ENCODE data around the gene DLG2. TPM values are rescaled to one million over a fixed set of nuclear protein-coding genes. Genes with fewer than 3 reads are reported as not detected.

The DLG2 gene
- total and polyA plus RNA-seq, 7 donors, result 0.23 to 5.3 (median 3.4) TPM

DNA sequence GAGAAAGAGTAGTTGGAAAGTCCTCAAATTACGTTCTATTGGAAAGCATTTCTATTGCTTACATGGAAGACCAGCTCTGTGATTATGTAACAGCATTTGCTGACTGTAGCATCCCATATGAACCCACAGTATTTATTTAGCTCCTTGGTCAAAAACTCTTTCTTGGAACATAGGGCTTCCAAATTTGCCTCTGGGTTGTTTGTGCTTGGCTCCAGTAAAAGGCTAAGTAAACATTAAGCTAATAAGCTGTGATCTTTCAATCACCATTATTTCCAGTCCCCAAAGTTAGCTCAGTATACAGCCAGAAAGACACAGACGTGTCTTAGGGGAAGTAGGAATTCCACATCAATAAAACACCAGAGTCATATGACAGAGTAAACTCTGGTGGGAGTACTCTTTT lies 668.8 kb downstream of the DLG2 start:
- 56 to 61% (median 60%) methylated on average over 2 of the region's 2 CpGs for WGBS, 3 donors
- intact Hi-C loops (cut with DNase I), result no loop called here
- ATAC-seq (no peak), DNase-seq (no peak)
- H3K4me1 ChIP-seq, result no peaks in the 10 kb centered on the region
- H3K9me3 ChIP-seq, result no peaks in the 10 kb centered on the region
- no peak overlapping the region for H3K4me3 ChIP-seq
- TF ChIP-seq, protein P1, sequence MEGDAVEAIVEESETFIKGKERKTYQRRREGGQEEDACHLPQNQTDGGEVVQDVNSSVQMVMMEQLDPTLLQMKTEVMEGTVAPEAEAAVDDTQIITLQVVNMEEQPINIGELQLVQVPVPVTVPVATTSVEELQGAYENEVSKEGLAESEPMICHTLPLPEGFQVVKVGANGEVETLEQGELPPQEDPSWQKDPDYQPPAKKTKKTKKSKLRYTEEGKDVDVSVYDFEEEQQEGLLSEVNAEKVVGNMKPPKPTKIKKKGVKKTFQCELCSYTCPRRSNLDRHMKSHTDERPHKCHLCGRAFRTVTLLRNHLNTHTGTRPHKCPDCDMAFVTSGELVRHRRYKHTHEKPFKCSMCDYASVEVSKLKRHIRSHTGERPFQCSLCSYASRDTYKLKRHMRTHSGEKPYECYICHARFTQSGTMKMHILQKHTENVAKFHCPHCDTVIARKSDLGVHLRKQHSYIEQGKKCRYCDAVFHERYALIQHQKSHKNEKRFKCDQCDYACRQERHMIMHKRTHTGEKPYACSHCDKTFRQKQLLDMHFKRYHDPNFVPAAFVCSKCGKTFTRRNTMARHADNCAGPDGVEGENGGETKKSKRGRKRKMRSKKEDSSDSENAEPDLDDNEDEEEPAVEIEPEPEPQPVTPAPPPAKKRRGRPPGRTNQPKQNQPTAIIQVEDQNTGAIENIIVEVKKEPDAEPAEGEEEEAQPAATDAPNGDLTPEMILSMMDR (IDR thresholded peaks at IDR 0.05), result no peak
- H3K27ac ChIP-seq, result no peak overlapping the region
- H3K27me3 ChIP-seq (ENCODE audit: insufficient read depth in 3 of 3, low read length in 2 of 3), result no peaks in the 10 kb centered on the region
- H3K36me3 ChIP-seq (ENCODE audit: insufficient read depth in 1 of 2, low read depth in 1 of 2), result no peaks in the 10 kb centered on the region

DNA sequence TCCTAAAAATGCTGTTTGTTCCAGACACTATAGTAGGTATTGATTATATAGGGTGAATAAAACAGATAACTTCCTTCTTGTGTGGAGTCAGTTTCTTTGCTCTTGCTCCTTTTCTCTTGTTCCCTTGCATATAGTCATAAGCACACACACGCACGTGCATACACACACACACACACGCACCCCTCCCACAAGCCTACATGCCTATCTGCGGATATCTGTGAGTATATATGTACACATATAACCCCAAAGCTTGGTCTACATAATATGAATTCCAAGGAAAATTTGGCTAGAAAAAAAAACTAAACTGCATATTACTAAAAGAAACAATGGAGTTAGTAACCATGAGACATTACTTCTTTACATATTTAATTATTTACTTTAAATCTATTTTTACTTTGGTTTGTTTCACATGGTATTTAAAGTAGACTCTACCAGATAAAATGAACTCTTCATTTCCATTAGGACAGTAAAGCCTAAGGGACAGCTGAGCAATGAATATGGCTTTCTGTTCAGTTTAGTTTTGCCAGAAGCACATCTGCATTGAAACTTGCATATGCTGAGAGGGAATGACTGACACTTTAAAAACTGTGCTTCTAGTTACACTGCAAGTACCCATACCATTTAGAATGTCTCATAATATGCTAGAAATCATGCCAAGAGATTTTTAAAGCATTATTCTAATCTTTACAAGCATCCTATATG lies 676.4 kb downstream of the DLG2 start:
- H3K36me3 ChIP-seq (ENCODE audit: insufficient read depth in 1 of 2, low read depth in 1 of 2), result no peaks in the 10 kb centered on the region
- DNase-seq (no peak), ATAC-seq (no peak)
- H3K27me3 ChIP-seq (ENCODE audit: insufficient read depth in 3 of 3, low read length in 2 of 3), result no peaks in the 10 kb centered on the region
- H3K4me3 ChIP-seq, result no peak overlapping the region
- TF ChIP-seq, protein P1 (IDR thresholded peaks at IDR 0.05), result no peak
- no peaks in the 10 kb centered on the region for H3K4me1 ChIP-seq
- 86 to 94% (median 90%) methylated on average over 4 of the region's 4 CpGs for WGBS, 3 donors
- H3K27ac ChIP-seq, result no peak overlapping the region
- H3K9me3 ChIP-seq, result no peaks in the 10 kb centered on the region
- intact Hi-C loops (cut with DNase I), result no loop called here

DNA sequence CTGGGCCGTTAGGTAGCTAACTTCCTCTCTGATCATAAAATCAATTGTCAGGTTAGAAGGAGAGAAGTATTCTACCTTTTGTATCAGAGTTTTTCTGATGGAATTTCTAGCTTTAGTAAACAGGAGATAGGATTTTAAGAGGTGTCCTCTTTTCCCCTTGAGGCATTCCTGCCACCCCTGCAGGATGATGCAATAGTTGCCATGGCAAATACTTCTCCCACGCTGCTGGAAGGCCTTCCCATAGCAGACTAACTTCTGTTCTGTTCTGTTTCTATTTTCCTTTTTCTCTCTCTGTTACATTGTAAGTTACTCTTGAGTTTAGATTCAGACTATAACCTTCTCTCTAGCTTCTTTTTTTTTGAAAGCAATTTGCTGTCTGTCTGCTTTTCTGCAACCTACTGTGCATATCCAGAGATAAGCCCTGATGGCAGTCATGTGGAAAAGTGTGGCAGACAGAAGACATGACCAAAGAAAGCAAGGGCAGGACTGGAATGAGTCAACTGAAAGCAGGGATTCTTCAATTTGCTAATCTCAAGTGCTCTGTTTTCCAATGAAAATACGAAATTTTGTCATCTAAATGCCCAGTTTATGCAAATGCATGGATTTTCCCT lies 679.1 kb downstream of the DLG2 start:
- H3K4me3 ChIP-seq, result no peak overlapping the region
- no peak overlapping the region for H3K27ac ChIP-seq
- H3K4me1 ChIP-seq, result no peaks in the 10 kb centered on the region
- no peaks in the 10 kb centered on the region for H3K36me3 ChIP-seq (ENCODE audit: insufficient read depth in 1 of 2, low read depth in 1 of 2)
- no peaks in the 10 kb centered on the region for H3K27me3 ChIP-seq (ENCODE audit: insufficient read depth in 3 of 3, low read length in 2 of 3)
- DNase-seq (no peak), ATAC-seq (no peak)
- WGBS, 3 donors, result 55 to 67% (median 65%) methylated on average over 3 of the region's 3 CpGs
- no peaks in the 10 kb centered on the region for H3K9me3 ChIP-seq
- TF ChIP-seq, protein P1 (IDR thresholded peaks at IDR 0.05), result no peak
- intact Hi-C loops (cut with DNase I), result no loop called here

DNA sequence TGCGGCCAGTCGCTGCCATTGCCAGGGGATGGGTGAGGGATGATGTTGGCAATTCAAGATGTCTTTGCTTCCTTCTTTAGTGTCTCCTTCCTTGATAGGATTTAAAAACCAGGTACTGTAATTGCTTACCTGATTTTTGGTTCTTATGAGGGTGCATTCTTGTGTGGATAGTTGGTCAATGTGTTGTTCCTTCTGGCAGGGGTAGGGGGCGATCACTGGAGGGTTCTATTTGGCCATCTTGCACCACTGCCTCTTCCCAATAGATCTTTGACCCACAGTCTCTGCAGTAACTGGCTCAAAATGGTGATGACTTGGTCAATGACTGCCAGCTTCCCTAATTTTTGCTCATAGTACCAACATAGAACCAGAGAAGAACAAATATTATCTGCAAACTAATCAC lies 680.1 kb downstream of the DLG2 start:
- H3K27me3 ChIP-seq (ENCODE audit: insufficient read depth in 3 of 3, low read length in 2 of 3), result no peaks in the 10 kb centered on the region
- H3K27ac ChIP-seq, result no peak overlapping the region
- no peaks in the 10 kb centered on the region for H3K4me1 ChIP-seq
- no peaks in the 10 kb centered on the region for H3K36me3 ChIP-seq (ENCODE audit: insufficient read depth in 1 of 2, low read depth in 1 of 2)
- H3K9me3 ChIP-seq, result no peaks in the 10 kb centered on the region
- DNase-seq (no peak), ATAC-seq (no peak)
- TF ChIP-seq, protein P1 (IDR thresholded peaks at IDR 0.05), result no peak
- 94 to 97% (median 96%) methylated on average over 3 of the region's 3 CpGs for WGBS, 3 donors
- intact Hi-C loops (cut with DNase I), result no loop called here
- H3K4me3 ChIP-seq, result no peak overlapping the region
